ENCODE results near the gene CD163.
"Not testable (repeated sequence)": the region's sequence is repeated elsewhere in the genome, so short reads cannot be mapped to it uniquely, and the experiment has no call there.

Gene CD163

DNA sequence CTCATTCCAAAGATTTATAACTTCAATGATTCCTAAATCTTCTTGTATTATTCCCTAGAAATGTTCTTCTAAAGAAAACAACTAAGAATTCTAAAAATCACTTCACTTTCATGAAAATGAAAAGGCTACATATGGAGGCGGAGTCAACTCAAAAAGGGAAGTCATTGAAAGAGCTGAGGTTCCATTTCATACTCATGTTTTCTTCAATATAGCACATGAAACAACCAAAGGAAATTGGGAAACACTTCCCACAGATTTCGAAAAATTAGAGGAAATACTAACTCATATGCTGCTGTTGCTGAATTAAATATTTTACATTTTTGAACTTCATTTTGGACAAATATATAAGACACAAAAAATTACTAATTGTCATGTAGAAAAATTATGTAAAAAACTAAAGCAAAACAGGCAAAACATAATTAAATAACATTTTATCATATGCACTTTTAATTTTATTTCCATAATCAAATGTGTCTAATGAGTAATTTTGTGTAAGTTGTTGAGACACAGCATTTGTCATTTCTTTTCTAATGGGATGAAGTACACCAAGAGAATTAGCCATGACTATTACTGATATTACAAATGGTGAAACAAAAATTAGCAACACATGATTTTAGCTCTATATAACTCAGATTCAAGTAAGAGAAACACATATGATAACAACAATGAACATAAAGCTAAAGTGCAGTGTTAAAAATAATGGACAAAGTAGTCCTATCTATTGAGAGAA lies at the start of gene CD163:
TSS of gene CD163 (minus strand) at position 92 of the 730 bp plus-strand sequence. CDS start at position 5, 87 bp downstream.
- TF ChIP-seq, protein P1, sequence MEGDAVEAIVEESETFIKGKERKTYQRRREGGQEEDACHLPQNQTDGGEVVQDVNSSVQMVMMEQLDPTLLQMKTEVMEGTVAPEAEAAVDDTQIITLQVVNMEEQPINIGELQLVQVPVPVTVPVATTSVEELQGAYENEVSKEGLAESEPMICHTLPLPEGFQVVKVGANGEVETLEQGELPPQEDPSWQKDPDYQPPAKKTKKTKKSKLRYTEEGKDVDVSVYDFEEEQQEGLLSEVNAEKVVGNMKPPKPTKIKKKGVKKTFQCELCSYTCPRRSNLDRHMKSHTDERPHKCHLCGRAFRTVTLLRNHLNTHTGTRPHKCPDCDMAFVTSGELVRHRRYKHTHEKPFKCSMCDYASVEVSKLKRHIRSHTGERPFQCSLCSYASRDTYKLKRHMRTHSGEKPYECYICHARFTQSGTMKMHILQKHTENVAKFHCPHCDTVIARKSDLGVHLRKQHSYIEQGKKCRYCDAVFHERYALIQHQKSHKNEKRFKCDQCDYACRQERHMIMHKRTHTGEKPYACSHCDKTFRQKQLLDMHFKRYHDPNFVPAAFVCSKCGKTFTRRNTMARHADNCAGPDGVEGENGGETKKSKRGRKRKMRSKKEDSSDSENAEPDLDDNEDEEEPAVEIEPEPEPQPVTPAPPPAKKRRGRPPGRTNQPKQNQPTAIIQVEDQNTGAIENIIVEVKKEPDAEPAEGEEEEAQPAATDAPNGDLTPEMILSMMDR (IDR thresholded peaks at IDR 0.05; ENCODE audit: low read depth, low read length): no peak
- no peak within 1 kb of the TSS for H3K4me3 ChIP-seq (ENCODE audit: low read depth, low read length)

DNA sequence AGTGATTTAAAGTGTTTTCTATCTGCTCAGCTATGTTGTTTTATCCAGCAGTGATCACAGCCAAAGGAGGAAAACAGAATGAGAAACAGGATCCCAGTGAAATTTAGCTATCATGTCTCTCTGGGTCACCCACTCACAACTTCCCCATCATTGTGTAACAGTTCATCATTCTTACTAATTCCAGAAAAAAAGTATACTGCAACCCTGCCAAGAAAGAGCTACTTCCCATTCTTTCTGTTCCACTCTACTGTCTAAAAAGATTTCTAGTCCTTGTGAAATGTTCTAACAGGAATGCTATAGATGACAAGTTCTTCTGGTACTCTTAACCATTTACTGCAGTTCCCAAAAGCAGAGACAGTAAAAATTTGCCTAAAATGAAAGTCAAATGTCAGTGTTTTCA lies 39.2 kb upstream of the CD163 start:
- TF ChIP-seq, protein P1 (IDR thresholded peaks at IDR 0.05; ENCODE audit: low read depth, low read length): no peak
- H3K4me3 ChIP-seq (ENCODE audit: low read depth, low read length): no peak overlapping the region

DNA sequence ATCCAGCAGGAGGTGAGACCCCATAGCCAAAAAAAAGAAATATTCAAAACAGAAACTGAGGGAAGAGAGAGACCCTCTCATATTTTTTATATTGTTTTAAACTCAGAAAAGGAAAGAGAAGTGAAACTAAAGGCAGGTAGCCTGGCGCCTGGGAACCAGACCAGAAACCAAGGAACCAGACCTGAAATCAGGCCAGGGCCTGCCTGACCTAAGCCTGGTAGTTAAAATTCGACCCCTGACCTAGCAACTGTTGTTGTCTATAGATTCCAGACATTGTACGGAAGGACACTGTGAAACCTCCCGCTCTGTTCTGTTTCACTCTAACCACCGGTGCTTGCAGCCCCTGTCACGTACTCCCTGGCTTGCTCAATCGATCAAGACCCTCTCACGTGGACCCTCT lies 38.5 kb upstream of the CD163 start:
- H3K4me3 ChIP-seq (ENCODE audit: low read depth, low read length): no peak overlapping the region
- TF ChIP-seq, protein P1 (IDR thresholded peaks at IDR 0.05; ENCODE audit: low read depth, low read length): no peak

DNA sequence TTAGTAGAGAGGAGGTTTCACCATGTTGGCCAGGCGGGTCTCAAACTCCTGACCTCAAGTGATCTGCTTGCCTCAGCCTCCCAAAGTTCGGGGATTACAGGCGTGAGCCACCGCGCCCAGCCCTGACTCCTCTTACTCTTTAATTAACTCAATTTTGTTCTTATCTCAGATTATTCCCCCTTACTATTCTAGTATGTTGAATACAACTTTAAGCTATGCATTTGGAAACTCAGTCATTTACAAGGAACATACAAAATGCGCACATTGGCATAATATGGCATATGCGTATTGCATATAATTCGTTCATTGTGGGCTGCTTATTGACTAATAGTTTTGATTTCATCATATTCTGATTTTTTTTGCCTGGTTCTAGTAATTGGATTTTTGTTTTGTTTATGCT lies 10.8 kb upstream of the CD163 start:
- TF ChIP-seq, protein P1 (IDR thresholded peaks at IDR 0.05; ENCODE audit: low read depth, low read length): no peak
- H3K4me3 ChIP-seq (ENCODE audit: low read depth, low read length): no peak overlapping the region

DNA sequence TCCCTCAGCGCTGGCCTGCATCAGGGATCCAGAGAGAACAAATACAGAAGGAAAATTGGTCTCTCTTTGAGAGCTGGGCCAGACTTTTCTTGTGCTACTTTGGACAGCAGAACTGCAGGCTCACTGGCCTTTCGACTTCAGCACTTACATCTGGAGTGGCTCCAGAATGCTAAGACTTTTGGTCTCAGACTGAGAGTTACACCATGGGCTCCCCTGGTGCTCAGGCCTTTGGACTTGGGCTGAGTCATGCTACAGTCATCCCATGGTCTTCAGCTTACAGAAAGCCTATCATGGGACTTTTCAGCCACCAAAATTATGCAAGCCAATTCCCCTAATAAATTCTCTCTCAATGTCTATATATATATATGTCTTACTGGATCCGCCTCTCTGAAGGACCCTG lies 9.0 kb upstream of the CD163 start:
- TF ChIP-seq, protein P1 (IDR thresholded peaks at IDR 0.05; ENCODE audit: low read depth, low read length): no peak
- H3K4me3 ChIP-seq (ENCODE audit: low read depth, low read length): no peak overlapping the region

DNA sequence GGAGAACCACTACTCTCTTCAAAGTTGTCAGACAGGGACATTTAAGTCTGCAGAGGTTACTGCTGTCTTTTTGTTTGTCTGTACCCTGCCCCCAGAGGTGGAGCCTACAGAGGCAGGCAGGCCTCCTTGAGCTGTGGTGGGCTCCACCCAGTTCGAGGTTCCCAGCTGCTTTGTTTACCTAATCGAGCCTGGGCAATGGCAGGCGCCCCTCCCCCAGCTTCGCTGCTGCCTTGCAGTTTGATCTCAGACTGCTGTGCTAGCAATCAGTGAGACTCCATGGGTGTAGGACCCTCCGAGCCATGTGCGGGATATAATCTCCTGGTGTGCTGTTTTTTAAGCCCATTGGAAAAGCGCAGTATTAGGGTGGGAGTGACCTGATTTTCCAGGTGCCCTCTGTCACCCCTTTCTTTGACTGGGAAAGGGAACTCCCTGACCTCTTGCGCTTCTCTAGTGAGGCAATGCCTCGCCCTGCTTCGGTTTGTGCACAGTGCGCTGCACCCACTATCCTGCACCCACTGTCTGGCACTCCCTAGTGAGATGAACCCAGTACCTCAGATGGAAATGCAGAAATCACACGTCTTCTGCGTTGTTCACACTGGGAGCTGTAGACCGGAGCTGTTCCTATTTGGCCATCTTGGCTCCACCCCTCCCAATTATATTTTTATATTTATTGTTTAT lies 6.4 kb upstream of the CD163 start:
- H3K4me3 ChIP-seq (ENCODE audit: low read depth, low read length): not testable (repeated sequence)

DNA sequence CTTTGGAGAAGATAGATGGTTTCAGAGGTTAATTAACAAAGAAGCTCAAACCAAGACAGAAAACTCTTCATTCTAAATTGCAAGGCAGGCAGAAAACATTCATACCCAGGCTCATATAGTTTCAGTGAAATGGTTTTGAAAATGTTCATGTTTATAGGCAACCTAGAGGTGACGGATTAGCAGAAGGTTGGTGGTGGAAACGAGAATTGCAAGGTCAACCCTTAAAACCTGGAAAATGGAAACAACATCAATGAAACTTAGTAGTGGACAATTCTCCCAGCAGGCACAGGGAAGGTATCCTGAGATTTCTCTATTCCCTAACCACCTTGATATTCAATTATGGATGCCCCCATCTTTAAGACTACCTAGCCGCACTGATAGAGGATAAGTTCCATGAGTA lies 965 bp downstream of the CD163 start:
- TF ChIP-seq, protein P1 (IDR thresholded peaks at IDR 0.05; ENCODE audit: low read depth, low read length): no peak
- no peak overlapping the region for H3K4me3 ChIP-seq (ENCODE audit: low read depth, low read length)

Data from WI38 (cell line).